Body of pancreas (tissue), 4 donors: ENCODE measurements around the gene PIEZO2. TPM values are rescaled to one million over a fixed set of nuclear protein-coding genes. Genes with fewer than 3 reads are reported as not detected.

Experiments
- ATAC-seq: fragments of 150-250 bp; one replicate; pipeline ENCODE4 v1.9.1; 2016
- DNase-seq, 4 donors: peaks; one replicate each; pipeline ENCODE4 v3.0.0-alpha.2; 2019
- H3K27ac ChIP-seq, 4 donors: fragments of 200-600 bp; sonication (generic); 1 replicate in 3 of 4; 2 replicates in 1 of 4; pipeline versions ENCODE4 v1.5.1 to v1.6.1; 2016 to 2019; ENCODE audit warnings: mild to moderate bottlenecking in 1 of 4, mixed read lengths in 1 of 4, moderate library complexity in 1 of 4
- H3K27me3 ChIP-seq, 2 donors: fragments of 200-600 bp; sonication (generic); one replicate each; pipeline ENCODE4 v1.6.0; 2016; ENCODE audit warnings: mild to moderate bottlenecking in 1 of 2
- H3K36me3 ChIP-seq, 2 donors: fragments of 200-600 bp; sonication (generic); replicated peaks in 1 of 2; 2 replicates each; pipeline ENCODE4 v1.5.1; 2016; ENCODE audit warnings: low read depth in 2 of 2; ENCODE audit not compliant: insufficient read depth in 1 of 2
- H3K4me1 ChIP-seq: fragments of 200-600 bp; sonication (generic); one replicate; pipeline ENCODE4 v1.6.0; 2016
- H3K4me3 ChIP-seq, 2 donors: fragments of 200-600 bp; sonication (generic); 1 replicate in 1 of 2; 2 replicates in 1 of 2; pipeline ENCODE4 v1.5.1; 2016 to 2019
- H3K9me3 ChIP-seq, 3 donors: fragments of 200-600 bp; sonication (generic); 1 replicate in 2 of 3; 2 replicates in 1 of 3; pipeline ENCODE4 v1.5.1; 2016
- POLR2A ChIP-seq, 3 donors: fragments of 450-650 bp; IDR thresholded peaks; one replicate each; pipeline ENCODE4 v1.6.1; 2016; ENCODE audit warnings: antibody characterized with exemption in 3 of 3, mild to moderate bottlenecking in 2 of 3
- WGBS, 2 donors: methylation state at CpG; one replicate each; pipeline ENCODE4 v1.1.5; 2017; 5-methylcytosine and 5-hydroxymethylcytosine counted together
- intact Hi-C: fragments of 100-400 bp; cut with DNase I; formaldehyde crosslinking; loops from one replicate; pipeline ENCODE4 v1.15.1; 2023
- total RNA-seq, 2 donors: library from RNA; depleted of rRNA; stranded (reverse); fragments of >200 nt; gene quantifications; one replicate each; pipeline ENCODE4 v1.1.0, GENCODE V29; 2016
- TF ChIP-seq, protein P1 (sequence below), 7 experiments: fragments of 450-650 bp in 4 of 7; fragments of 200-600 bp in 3 of 7; sonication (generic) in 3 of 7; IDR thresholded peaks; one replicate each; pipeline ENCODE4 v1.5.1; 2016 to 2019; ENCODE audit warnings: antibody characterized with exemption in 7 of 7

Gene PIEZO2
- total RNA-seq, 2 donors from 2014 or later: 0.33 to 40.7 TPM

GRCh38 chr18:10751653-10752052 lies 397.7 kb downstream of the PIEZO2 start:
- Histone ChIP-seq H3K27me3 (no peaks in the 10 kb centered on the region), H3K4me1 (no peaks in the 10 kb centered on the region), H3K27ac (no peak overlapping the region), H3K36me3 (no peaks in the 10 kb centered on the region), H3K9me3 (no peaks in the 10 kb centered on the region), H3K4me3 (no peak overlapping the region)
- ATAC-seq (no peak), DNase-seq (no peak)
- WGBS, 2 donors: 44 to 79% methylated on average over 8 of the region's 8 CpGs
- intact Hi-C loops: no loop called here
- TF ChIP-seq POLR2A (IDR thresholded peaks at IDR 0.05): no peak
- TF ChIP-seq, protein P1, sequence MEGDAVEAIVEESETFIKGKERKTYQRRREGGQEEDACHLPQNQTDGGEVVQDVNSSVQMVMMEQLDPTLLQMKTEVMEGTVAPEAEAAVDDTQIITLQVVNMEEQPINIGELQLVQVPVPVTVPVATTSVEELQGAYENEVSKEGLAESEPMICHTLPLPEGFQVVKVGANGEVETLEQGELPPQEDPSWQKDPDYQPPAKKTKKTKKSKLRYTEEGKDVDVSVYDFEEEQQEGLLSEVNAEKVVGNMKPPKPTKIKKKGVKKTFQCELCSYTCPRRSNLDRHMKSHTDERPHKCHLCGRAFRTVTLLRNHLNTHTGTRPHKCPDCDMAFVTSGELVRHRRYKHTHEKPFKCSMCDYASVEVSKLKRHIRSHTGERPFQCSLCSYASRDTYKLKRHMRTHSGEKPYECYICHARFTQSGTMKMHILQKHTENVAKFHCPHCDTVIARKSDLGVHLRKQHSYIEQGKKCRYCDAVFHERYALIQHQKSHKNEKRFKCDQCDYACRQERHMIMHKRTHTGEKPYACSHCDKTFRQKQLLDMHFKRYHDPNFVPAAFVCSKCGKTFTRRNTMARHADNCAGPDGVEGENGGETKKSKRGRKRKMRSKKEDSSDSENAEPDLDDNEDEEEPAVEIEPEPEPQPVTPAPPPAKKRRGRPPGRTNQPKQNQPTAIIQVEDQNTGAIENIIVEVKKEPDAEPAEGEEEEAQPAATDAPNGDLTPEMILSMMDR (IDR thresholded peaks at IDR 0.05): no peak

- DNase-seq: no peak
- 46 to 51% methylated on average over 5 of the region's 5 CpGs for WGBS, 2 donors
- Histone ChIP-seq H3K4me3 (no peak overlapping the region), H3K27ac (no peak overlapping the region), H3K4me1 (no peaks in the 10 kb centered on the region), H3K27me3 (no peaks in the 10 kb centered on the region), H3K9me3 (no peaks in the 10 kb centered on the region), H3K36me3 (no peaks in the 10 kb centered on the region)
- no peak for ATAC-seq
- intact Hi-C loops: no loop called here
- TF ChIP-seq, protein P1 (IDR thresholded peaks at IDR 0.05): no peak
Measured at GRCh38 chr18:10750191-10751035, 399.0 kb downstream of the PIEZO2 start.

GRCh38 chr18:10748641-10749040 lies 400.7 kb downstream of the PIEZO2 start:
- no peaks in the 10 kb centered on the region for H3K36me3 ChIP-seq
- no peaks in the 10 kb centered on the region for H3K27me3 ChIP-seq
- DNase-seq: no peak
- no peak for ATAC-seq
- no peak overlapping the region for H3K27ac ChIP-seq
- intact Hi-C loops: no loop called here
- no peaks in the 10 kb centered on the region for H3K9me3 ChIP-seq
- TF ChIP-seq POLR2A (IDR thresholded peaks at IDR 0.05): no peak
- TF ChIP-seq, protein P1 (IDR thresholded peaks at IDR 0.05): no peak
- H3K4me3 ChIP-seq: no peak overlapping the region
- H3K4me1 ChIP-seq: no peaks in the 10 kb centered on the region
- WGBS, 2 donors: 80 to 83% methylated on average over 1 of the region's 1 CpG

- Histone ChIP-seq H3K27ac (no peak overlapping the region), H3K36me3 (no peaks in the 10 kb centered on the region), H3K9me3 (no peaks in the 10 kb centered on the region), H3K4me3 (no peak overlapping the region), H3K27me3 (no peaks in the 10 kb centered on the region), H3K4me1 (no peaks in the 10 kb centered on the region)
- intact Hi-C loops: no loop called here
- no peak for TF ChIP-seq POLR2A (IDR thresholded peaks at IDR 0.05)
- TF ChIP-seq, protein P1 (IDR thresholded peaks at IDR 0.05): no peak
- 74 to 76% methylated on average over 3 of the region's 3 CpGs for WGBS, 2 donors
- DNase-seq: no peak
- no peak for ATAC-seq
Measured at GRCh38 chr18:10745971-10746370, 403.4 kb downstream of the PIEZO2 start.

DNA sequence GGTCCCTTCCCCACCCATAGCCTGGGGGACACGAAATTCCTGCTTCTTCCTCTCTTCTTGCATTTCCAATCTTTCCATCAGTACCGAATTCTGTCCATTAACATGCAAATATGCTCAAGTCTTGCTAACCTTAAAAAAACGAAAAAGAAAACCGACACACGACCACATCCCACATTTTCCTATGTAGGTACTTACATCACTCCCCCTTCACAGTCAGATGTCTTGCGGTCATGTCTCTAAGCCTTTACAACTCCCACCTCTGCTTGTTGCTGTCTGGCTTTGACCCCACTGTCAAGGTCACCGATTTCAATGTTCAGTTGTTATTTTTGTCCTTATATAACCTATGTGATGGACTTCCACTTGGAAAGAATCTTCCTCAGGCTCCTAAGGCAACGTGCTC lies 404.1 kb downstream of the PIEZO2 start:
- WGBS, 2 donors: 56 to 73% methylated on average over 8 of the region's 8 CpGs
- TF ChIP-seq POLR2A (IDR thresholded peaks at IDR 0.05): no peak
- TF ChIP-seq, protein P1 (IDR thresholded peaks at IDR 0.05): no peak
- intact Hi-C loops: no loop called here

More for the DNA sequence above, 404.1 kb downstream of the PIEZO2 start:
- H3K4me1 ChIP-seq: no peaks in the 10 kb centered on the region
- no peak overlapping the region for H3K27ac ChIP-seq
- H3K36me3 ChIP-seq: no peaks in the 10 kb centered on the region
- H3K4me3 ChIP-seq: no peak overlapping the region
- ATAC-seq: no peak
- no peaks in the 10 kb centered on the region for H3K9me3 ChIP-seq
- no peaks in the 10 kb centered on the region for H3K27me3 ChIP-seq
- no peak for DNase-seq
